ENCODE measurements around the gene LDHA. TPM values are rescaled to one million over a fixed set of nuclear protein-coding genes. Genes with fewer than 3 reads are reported as not detected.

LDHA gene
- total and polyA plus RNA-seq, 12 donors, result 130 to 2,236 (median 448) TPM

DNA sequence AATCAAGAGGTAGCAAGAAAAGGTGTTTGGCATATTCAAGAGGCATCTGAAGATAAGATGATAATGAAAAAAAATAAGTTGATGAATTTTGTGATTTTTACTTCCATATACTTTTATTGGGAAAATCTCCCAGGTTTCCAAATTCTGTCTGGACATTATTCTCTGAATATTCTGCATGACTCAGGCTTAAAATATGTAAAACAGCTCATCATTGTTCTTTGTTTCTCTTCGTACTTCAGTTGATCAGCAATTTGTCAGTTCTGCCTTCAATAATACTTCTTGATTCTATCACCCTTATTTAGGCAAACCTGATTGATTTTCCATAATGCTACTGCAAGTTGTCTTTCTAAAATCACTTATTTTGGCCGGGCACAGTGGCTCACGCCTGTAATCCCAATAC is 41.8 kb upstream of the LDHA start:
- H3K27me3 ChIP-seq, result no peaks in the 10 kb centered on the region
- TF ChIP-seq POLR2A (IDR thresholded peaks at IDR 0.05), result no peak
- TF ChIP-seq, protein P1, sequence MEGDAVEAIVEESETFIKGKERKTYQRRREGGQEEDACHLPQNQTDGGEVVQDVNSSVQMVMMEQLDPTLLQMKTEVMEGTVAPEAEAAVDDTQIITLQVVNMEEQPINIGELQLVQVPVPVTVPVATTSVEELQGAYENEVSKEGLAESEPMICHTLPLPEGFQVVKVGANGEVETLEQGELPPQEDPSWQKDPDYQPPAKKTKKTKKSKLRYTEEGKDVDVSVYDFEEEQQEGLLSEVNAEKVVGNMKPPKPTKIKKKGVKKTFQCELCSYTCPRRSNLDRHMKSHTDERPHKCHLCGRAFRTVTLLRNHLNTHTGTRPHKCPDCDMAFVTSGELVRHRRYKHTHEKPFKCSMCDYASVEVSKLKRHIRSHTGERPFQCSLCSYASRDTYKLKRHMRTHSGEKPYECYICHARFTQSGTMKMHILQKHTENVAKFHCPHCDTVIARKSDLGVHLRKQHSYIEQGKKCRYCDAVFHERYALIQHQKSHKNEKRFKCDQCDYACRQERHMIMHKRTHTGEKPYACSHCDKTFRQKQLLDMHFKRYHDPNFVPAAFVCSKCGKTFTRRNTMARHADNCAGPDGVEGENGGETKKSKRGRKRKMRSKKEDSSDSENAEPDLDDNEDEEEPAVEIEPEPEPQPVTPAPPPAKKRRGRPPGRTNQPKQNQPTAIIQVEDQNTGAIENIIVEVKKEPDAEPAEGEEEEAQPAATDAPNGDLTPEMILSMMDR (IDR thresholded peaks at IDR 0.05), result no peak
- H3K4me1 ChIP-seq (replicated peaks in 1 of 2), result no peaks in the 10 kb centered on the region
- H3K4me3 ChIP-seq, result no peak overlapping the region
- DNase-seq, result no peak
- H3K36me3 ChIP-seq (replicated peaks in 1 of 2), result peaks cover 0 to 48% of the 10 kb centered on the region in 2 donors
- H3K27ac ChIP-seq, result no peak overlapping the region
- H3K9me3 ChIP-seq (replicated peaks in 1 of 3), result no peaks in the 10 kb centered on the region
- intact Hi-C loops (cut with DNase I), result no loop called here
- 72 to 85% (median 78%) methylated on average over 3 of the region's 3 CpGs for WGBS, 4 donors

DNA sequence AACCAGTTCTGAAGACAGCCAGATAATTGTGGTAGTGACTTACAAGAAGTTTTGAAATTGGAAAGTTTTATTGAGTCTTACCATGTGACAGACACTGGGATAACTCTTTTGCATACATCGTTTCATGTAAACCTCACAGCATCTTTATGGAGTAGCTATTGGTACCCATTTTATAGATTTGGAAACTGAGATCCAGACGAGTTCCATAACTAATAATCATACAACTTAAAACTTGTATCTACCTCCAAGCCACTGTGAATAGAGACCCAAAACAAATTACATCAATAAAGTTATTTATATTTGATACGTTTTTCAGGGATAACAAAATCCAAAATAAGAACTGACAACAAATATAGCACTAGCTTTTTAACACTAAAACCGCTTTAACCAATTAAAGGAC is 35.7 kb upstream of the LDHA start:
- H3K4me1 ChIP-seq (replicated peaks in 1 of 2), result no peaks in the 10 kb centered on the region
- TF ChIP-seq, protein P1 (IDR thresholded peaks at IDR 0.05), result no peak
- TF ChIP-seq POLR2A (IDR thresholded peaks at IDR 0.05), result no peak
- peaks cover 0 to 75% of the 10 kb centered on the region in 2 donors for H3K36me3 ChIP-seq (replicated peaks in 1 of 2)
- 89 to 95% (median 92%) methylated on average over 4 of the region's 4 CpGs for WGBS, 4 donors
- H3K27ac ChIP-seq, result no peak overlapping the region
- H3K9me3 ChIP-seq (replicated peaks in 1 of 3), result no peaks in the 10 kb centered on the region
- no peaks in the 10 kb centered on the region for H3K27me3 ChIP-seq
- DNase-seq, result no peak
- intact Hi-C loops (cut with DNase I), result no loop called here
- H3K4me3 ChIP-seq, result no peak overlapping the region

DNA sequence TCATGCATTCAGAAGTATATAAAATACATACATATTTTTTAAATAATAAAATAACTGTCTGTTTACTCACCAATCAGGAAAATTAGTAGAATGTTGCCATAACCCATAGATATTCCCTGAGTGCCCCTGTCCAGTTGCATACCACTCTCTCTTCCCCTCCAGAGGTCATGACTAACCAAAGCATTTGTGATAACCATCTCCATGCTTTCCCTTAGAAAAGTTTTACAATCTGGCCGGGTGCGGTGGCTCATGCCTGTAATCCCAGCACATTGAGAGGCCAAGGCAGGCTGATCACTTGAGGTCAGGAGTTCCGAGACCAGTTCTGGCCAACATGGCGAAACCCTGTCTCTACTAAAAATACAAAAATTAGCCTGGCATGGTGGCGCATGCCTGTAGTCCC is 33.2 kb upstream of the LDHA start:
- H3K4me3 ChIP-seq, result no peak overlapping the region
- no peaks in the 10 kb centered on the region for H3K27me3 ChIP-seq
- H3K4me1 ChIP-seq (replicated peaks in 1 of 2), result no peaks in the 10 kb centered on the region
- TF ChIP-seq POLR2A (IDR thresholded peaks at IDR 0.05), result no peak
- TF ChIP-seq, protein P1 (IDR thresholded peaks at IDR 0.05), result no peak
- intact Hi-C loops (cut with DNase I), result no loop called here
- 95 to 98% (median 96%) methylated on average over 4 to 5 of the region's 5 CpGs for WGBS, 4 donors
- DNase-seq, result no peak
- no peaks in the 10 kb centered on the region for H3K9me3 ChIP-seq (replicated peaks in 1 of 3)
- H3K27ac ChIP-seq, result no peak overlapping the region
- peaks cover 0 to 81% of the 10 kb centered on the region in 2 donors for H3K36me3 ChIP-seq (replicated peaks in 1 of 2)

DNA sequence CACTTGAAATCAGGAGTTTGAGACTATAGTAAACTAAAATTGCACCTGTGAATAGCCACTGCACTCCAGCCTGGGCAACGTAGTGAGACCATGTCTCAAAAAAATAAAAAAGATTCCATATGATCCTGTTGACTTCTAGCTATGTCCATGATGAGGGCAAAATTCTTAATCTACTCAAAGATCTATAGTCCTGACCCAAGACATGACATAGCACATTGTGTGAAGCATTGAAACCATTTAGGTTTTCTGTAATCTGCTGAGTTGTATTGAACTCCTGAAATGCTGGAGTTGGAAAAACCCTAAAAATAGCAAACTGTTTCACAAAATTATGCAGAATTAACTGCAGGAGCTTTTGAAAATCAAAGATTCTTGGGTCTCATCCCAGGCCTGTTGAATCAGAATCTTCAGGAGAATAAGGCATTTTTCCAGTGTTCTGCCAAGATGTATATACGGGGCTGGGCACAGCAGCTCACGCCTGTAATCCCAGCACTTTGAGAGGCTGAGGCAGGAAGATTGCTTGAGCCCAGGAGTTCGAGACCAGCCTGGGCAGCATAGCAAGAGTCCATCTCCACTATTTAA is 29.8 kb upstream of the LDHA start:
- intact Hi-C loops (cut with DNase I), result no loop called here
- Histone ChIP-seq H3K9me3 (replicated peaks in 1 of 3) (no peaks in the 10 kb centered on the region), H3K27me3 (no peaks in the 10 kb centered on the region), H3K4me1 (replicated peaks in 1 of 2) (no peaks in the 10 kb centered on the region), H3K4me3 (no peak overlapping the region), H3K36me3 (replicated peaks in 1 of 2) (peaks cover 0 to 68% of the 10 kb centered on the region in 2 donors), H3K27ac (no peak overlapping the region)
- DNase-seq, result no peak
- no peak for TF ChIP-seq POLR2A (IDR thresholded peaks at IDR 0.05)
- TF ChIP-seq, protein P1 (IDR thresholded peaks at IDR 0.05), result no peak
- 87 to 93% (median 90%) methylated on average over 4 of the region's 4 CpGs for WGBS, 4 donors

Measured in adrenal gland (tissue), 12 donors.